GM21786 (cell line): ENCODE measurements around the gene DHFR2.
A peak's percentile ranks its signal among the peaks of the same experiment; 100 is the strongest.
"Not testable (repeated sequence)": the region's sequence is repeated elsewhere in the genome, so short reads cannot be mapped to it uniquely, and the experiment has no call there.

Experiments
- ATAC-seq: cut with Tn5 transposase; IDR thresholded peaks from one replicate; pipeline ENCODE4 v1.9.1; 2021; ENCODE audit not compliant: unreplicated experiment

DHFR2 gene

DNA sequence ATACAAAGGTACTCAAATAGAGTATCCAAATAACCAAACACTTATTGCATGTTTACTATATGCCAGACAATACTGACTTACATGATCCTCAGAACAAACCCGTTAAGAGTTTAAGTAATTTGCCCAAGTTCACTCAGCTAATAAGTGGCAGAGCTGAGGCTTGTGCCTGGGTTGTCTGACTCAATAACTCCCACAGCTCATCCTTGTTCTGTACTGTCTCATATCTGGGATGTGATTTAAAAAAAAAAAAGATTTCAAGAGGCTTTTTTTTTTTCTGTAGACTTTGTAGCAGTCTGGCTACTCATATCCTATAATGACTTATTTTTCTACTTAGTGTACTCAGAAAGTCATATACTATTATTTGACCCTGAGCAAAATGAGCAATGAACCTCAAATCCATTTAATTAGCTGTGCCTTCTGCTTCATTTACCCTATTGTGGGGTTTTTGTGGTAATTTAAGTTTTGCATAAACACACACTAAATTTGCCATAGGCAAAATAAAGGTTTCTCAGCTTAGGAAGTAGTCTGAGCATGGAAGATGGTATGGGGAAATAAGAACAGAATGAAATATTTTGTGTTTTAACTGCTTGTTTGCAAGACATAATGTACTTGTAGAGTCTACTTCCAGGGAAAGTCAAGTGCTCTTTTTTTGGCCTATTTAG is 3.2 kb upstream of the DHFR2 start:
- ATAC-seq, result no peak

DNA sequence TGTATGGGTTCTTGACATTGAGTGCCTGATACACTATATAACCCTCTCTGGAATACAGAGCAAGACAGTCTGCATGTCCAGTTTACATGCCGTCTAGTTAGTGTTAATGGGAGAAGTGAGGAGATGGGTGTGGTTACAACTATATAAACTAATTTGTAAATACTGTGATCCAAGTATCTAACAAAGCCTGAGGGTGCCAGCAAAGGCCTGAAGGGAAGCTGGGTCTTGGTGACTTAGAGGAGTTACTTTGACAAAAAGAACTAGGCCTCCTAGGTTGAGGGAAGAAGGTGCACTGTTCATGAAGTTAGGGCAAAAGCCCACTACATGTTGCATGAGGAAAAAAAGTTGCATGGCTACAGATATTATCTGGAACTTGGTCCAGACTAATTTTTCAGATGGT is 2.4 kb upstream of the DHFR2 start:
- ATAC-seq, result no peak

DNA sequence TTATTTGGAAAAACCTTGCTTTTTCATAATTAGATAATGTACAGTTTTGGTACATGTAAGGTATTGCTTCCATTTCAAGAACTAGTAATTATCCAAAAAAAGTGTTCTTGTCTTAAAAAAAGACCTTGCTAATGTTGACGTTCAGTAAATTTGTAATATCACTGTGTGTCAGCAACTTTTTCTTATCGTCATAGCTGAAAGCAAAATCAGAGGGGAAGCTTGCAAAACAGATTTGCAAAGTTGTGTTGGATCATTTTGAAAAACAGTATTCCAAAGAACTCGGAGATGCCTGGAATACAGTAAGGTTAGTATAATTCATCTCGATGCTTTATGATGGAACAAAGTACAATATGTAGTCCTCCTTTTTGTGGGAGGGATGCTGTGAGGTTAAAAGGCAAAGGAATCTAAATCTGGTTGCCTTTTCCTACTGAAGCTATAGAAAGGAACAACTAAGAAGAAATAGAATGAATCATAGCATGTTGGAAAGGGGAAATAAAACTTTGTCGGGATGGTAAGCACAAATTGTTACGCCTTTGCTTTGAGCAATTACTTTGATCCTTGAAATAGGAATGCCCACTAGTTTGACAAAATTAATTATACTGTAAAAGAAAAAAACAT is 1.6 kb upstream of the DHFR2 start:
- ATAC-seq, result no peak

DNA sequence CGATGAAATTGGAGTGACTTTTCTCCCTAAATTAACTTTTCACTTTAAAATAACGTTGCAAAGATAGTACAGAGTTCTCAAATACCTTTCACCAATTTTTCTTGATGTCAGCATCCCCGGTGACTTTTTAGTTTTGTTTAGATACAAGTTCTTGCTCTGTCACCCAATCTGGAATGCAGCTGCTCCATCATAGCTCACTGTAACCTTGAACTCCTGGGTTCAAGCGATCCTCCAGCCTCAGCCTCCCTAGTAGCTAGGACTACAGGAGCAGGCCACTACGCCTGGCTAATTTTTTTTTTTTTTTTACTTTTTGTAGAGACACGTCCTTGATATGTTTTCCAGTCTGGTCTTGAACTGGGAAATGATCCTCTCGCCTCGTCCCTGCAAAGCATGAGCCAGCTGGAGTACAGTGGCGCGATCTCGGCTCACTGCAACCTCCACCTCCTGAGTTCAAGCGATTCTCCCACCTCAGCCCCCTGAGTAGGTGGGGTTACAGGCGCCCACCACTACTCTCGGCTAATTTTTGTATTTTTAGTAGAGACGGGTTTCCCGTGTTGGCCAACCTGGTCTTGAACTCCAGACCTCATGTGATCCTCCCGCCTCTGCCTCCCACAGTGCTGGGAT is 892 bp upstream of the DHFR2 start:
- no peak for ATAC-seq

DNA sequence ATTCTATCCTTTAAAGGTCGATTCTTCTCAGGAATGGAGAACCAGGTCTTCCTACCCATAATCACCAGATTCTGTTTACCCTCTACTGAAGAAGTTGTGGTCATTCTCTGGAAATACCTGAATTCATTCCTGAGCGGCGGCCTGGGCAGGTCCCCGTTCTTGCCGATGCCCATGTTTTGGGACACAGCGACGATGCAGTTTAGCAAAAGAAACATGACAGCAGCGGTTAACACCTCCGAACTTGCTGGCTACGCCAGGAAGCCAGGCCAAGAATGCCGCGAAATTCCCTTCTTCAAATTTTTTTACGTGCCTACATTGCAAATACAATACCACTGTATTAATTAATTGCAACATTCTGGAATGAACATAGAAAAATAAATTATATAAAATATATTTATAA is 1.4 kb downstream of the DHFR2 start:
- no peak for ATAC-seq

DNA sequence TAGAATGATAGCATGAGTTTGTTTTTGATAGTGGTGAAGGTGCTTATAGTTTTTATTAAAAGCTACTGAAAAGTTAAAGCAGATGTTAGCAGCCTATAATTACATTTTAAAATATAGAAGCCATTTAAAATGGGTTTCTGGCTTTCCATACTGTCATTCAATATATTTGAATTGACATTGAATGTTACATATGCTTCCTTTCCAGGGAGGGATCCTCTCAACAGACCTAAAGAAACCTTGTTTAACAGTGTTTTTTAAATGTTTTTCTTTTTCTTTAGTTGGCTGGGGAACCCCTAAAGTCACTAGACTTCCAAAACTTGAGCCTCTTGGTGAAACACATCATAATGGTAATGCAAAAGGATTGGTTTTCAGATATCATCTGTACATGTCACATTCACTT is 12.2 kb downstream of the DHFR2 start:
- ATAC-seq, result no peak

DNA sequence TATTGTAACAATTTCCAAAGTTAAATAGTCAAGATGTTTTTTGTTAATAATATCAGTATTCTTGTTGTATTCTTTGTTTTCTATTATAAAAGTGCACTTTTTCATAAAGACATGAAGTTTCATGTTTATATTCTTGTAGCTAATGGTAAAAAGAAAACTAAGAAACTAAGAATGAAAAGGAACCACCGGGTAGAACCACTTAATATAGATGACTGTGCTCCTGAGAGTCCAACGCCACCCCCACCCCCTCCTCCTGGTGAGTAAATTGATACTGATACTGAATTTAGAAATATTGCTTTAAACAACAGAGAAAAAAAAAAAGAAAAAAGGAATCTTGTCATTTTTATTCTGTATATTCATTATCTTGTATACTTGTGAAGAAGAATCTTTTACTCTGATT is 13.4 kb downstream of the DHFR2 start:
- no peak for ATAC-seq

DNA sequence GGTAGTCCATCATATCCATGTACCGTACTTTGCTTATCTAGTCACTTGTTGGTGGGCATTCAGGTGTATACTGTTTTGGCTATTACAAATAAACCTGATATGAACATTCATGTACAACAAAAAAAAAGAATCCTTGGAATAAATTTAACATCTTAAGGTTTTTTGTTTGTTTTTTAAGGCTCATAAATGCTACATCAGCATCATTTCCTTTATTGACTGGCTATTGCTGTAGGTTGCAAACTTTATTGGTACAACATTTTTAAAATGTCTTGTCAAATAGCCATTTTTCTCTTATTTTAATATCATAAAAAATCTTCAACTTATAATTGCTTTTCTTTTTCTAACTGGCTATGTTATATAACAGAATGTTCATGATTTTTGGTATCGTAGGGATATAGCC is 16.2 kb downstream of the DHFR2 start:
- no peak for ATAC-seq

DNA sequence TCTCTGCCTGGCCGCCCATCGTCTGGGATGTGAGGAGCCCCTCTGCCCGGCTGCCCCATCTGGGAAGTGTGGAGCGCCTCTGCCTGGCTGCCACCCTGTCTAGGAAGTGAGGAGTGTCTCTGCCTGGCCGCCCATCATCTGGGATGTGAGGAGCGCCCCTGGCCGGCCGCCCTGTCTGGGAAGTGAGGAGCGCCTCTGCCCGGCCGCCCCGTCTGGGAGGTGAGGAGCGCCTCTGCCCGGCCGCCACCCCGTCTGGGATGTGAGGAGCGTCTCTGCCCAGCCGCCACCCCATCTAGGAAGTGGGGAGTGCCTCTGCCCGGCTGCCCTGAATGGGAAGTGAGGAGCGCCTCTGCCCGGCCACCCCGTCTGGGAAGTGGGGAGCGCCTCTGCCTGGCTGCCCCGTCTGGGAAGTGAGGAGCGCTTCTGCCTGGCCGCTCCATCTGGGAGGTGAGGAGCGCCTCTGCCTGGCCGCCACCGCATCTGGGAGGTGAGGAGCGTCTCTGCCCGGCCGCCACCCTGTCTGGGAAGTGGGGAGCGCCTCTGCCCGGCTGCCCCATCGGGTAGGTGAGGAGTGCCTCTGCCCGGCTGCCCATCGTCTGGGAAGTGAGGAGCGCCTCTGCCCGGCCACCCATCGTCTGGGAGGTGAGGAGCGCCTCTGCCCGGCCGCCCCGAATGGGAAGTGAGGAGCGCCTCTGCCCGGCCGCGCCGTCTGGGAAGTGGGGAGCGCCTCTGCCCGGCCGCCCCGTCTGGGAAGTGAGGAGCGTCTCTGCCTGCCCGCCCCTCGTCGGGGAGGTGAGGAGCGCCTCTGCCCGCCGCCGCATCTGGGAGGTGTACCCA is 18.4 kb downstream of the DHFR2 start:
- not testable (repeated sequence) for ATAC-seq

DNA sequence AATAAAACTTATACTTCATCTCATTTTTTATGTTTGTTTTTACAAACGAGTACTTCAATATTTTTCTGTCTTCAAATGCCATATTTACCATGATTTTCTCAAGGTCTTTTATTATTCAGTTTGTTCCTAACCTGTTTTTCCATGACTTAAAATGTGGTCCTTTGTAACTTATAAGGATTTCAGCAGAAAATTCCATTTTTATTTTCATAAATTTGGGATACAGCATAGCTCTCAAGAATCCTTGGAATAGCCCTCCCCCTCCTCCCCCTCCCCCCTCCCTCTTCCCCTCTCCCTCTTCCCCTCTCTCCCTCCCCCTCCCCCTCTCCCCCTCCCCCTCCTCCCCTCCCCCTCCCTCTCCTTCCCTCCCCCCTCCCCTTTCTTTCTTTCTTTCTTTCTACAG is 19.4 kb downstream of the DHFR2 start:
- ATAC-seq, result no peak

DNA sequence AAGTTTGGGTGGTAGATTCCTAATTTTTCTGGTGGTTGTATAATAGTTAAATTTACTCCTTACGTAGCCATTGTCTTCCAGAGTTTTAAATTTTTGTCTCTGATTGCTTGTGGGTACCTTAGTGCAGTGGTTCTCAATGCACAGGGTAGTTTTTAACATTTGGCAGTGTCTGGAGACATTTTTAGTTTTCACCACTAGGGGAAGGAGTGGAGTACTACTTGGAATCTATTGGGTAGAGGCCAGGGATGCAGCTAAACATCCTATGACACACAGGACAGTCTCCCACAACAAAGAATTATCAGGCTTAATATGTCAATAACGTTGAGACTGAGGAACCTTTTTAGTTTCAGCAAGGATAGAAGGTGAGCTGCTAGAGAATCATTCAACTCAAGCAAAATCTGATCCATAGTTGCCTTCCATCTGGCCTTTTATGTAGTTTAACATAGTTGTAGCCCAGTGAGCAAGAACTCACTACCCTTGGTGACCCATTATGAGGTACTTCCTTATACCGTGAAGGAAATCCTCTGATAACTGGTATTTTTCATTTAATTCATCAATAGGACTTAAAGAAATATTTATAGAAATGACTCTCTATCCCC is 25.7 kb downstream of the DHFR2 start:
- peak; percentile 80 for ATAC-seq

DNA sequence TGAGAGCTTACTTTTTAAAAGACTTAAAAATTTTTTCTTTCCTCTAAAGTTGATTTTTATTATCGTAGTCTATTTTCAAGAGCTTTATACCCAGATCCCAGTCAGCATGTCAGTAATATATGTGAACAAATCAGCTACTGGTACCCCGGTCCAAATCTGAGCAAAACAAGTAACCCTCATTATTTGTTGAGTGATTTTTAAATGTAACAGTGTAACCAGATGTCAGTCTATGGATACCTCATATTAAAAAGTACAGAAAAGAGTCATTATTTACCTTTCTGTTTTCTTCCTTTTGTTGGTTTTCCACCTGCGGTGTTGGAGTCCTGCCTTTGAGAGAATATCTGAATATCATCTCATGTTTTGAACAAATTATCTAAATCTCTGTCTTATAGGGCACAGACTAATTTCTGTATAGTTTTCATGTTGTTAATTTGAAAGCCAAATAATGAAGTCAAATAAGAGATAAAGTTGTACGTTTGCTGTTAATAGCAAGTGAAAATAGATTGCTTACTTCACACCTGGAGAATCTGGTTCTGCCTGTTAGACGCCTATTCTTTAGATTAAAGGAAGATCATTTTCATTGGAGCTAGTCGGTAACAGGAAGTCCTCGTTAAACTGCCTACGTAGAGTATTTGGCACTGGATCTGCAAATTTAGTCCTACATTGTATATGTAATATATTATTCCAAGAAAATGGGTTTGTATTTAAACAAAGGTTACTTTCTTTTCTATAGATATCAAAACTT is 34.5 kb downstream of the DHFR2 start, which contains the start of gene STX19:
STX19 (minus strand) TSS at position 505 of the 745 bp plus-strand sequence. CDS start 13,328 bp downstream, outside the sequence.
- ATAC-seq, result no peak

DNA sequence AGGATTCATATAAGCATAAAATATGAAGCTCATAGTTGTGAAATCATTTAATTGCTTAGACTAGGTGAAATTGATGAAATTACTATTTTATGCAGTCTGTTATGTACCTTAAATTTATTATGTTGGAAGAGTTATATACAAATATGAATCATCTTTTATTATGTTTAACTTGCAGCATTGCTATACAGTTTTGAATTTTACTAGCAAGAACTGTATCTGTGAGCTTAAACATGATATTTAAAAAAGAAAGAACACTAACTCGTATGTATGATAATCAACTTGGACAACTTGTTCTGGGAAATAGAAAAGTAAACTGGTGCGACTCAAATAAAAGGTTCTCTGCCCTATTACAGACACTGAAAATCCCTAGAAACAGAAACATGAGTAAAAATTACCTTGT is 36.1 kb downstream of the DHFR2 start:
- ATAC-seq, result no peak

DNA sequence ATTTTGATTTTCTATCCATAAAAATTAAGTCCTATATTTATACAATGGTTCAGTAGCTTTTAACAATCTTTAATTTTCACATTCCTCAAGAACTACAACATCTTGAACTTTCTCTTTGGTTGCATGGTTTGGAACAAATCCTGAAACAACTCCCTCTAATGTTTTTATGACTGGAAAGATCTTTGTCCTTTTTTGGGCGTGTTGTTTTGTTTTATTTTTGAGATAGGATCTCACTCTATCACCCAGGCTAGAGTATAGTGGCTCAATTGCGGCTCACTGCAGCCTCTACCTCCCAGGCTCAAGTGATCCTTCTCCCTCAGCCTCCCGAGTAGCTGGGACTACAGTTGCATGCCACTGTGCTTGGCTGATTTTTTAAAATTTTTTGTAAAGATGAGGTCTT is 38.3 kb downstream of the DHFR2 start:
- no peak for ATAC-seq

DNA sequence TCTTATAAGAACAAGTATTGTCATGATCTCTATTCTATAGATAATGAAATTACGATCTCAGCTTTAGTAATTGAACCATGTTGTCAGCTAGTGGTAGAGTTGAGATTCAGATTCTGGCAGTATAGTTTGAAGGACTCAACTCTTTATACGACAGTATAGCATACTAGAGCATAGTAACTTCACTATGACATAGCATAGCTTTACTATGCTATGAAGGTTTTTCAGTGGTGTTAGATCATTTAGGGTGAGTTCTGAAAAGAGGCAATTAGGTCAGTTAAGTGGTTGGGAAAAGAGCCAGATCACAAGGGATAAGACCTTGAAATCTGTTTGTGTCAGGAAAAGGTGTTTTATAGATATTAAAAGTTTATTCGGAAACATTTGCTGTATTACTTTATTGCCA is 42.4 kb downstream of the DHFR2 start:
- no peak for ATAC-seq

DNA sequence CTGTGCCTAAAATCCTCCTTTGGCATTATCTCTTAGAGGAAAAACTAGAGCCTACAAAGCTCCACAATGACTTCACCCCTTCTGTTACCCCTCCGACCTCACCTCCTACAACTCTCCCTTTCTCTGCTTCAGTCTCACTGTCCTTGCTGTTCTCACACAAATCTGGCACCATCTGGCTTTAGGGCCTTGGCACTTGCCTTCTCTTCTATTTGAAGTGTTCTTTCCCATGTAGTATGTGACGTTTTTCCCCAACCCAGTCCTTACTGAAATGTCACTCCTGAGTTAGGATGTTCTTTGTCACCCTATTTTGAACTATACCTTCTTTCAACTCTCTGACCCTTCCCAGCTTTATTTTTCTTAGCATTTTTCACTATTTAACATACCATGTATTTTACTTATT is 43.1 kb downstream of the DHFR2 start:
- no peak for ATAC-seq

DNA sequence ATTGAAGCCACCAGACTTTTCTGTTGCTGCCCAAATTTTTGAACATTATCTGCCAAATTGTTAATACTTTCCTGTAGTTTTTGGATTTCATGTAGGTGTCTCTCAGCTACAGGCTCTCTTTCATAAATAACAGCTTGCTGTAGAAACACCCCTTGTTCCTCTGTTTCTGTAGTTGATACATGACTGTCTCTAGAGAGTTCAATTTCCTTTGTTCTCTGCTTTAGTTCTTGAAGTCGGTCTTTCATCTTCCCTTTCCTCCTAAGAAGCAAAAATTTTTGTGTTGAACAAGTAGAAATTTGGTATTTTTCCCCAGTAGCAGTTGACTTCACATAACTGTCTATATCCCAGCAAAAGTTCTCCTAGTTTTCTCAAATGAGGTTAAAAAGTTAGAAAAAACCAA is 47.7 kb downstream of the DHFR2 start:
- ATAC-seq, result no peak

DNA sequence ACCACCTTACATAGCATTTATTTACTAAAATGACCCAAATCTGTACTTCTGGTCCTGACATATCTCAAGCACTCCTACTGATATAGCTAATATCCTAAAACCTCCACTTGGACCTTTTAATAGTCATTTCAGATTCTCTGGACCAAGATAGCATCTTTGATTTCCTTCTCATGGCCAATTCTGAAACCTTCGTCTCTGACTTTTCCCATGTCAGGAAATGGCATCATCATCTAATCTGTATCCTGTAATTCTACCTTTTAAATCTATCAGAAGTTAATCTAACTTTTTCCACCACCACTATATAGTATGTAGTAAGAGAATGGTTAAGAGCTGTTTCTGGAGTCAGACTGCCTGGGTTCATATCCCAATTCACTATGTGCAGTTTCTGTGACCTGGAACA is 50.5 kb downstream of the DHFR2 start:
- no peak for ATAC-seq

DNA sequence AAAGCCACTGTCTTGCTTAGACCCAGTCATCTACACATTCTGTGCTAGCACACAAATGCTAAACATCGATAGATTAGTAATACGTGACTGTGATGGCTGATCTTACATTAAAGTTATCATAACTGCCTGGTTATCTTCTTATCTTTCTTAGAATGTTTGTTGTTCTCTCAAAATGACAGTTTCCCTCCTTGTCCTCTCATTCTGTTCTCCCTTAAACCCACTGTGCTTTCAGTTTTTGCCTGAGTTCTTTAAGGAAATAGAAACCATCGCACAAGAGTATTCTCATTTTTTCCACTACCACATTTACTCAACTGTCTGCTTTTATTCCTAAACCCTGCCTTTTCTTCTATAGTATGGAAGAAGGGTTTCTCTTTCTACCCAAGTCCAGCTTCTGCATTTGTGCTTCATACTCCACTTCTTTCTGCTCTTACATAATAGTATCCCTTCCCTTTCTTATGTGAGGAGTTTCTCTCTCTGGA is 51.4 kb downstream of the DHFR2 start:
- ATAC-seq, result no peak

DNA sequence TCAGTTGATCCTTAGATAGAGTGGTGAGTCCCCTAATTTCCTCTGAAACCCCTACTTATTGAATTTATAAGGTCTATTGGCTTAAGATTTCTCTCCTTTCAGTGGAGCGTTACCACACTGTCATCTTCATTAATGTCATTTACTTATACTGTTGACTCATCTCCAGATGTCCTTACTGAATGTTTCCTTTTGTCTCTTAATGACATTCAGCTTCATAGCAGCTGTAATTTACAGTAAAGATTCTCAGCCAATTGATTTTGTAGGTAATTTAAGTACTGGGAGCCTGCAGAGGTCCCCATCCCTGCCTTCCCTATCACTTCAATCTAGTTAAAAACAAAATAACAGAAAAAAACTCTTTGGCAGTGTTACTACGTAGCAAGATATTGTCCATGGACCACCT is 53.1 kb downstream of the DHFR2 start:
- ATAC-seq, result no peak
